Testis (tissue), 3 donors: Measurements from ENCODE around the gene ALK. TPM values are rescaled to one million over a fixed set of nuclear protein-coding genes. Genes with fewer than 3 reads are reported as not detected.

Experiments used
- DNase-seq: peaks from one replicate; pipeline ENCODE4 v3.0.0-alpha.2; 2019
- H3K27ac ChIP-seq, 2 donors: fragments of 200-600 bp; sonication (generic); one replicate each; pipeline ENCODE4 v1.5.1; 2019
- H3K27me3 ChIP-seq: fragments of 200-600 bp; sonication (generic); one replicate; pipeline ENCODE4 v1.5.1; 2019
- H3K36me3 ChIP-seq: fragments of 200-600 bp; sonication (generic); one replicate; pipeline ENCODE4 v1.5.1; 2017; ENCODE audit warnings: low read depth; ENCODE audit errors: missing control alignments
- H3K4me1 ChIP-seq: fragments of 200-600 bp; sonication (generic); one replicate; pipeline ENCODE4 v1.5.1; 2019
- H3K4me3 ChIP-seq, 2 donors: fragments of 200-600 bp; sonication (generic); one replicate each; pipeline ENCODE4 v1.5.1; 2017 to 2019
- H3K9me3 ChIP-seq: fragments of 200-600 bp; sonication (generic); one replicate; pipeline ENCODE4 v1.5.1; 2017
- CTCF ChIP-seq, 3 experiments: fragments of 450-650 bp in 2 of 3; fragments of 200-600 bp in 1 of 3; sonication (generic) in 1 of 3; IDR thresholded peaks; one replicate each; pipeline ENCODE4 v1.5.1; 2016 to 2019; ENCODE audit warnings: antibody characterized with exemption in 3 of 3, mild to moderate bottlenecking in 2 of 3, moderate library complexity in 1 of 3
- POLR2A ChIP-seq: fragments of 450-650 bp; IDR thresholded peaks from one replicate; pipeline ENCODE4 v1.6.1; 2017; ENCODE audit warnings: antibody characterized with exemption, mild to moderate bottlenecking, moderate library complexity
- WGBS, 2 donors: methylation state at CpG; one replicate each; pipeline ENCODE4 v1.1.5; 2018; 5-methylcytosine and 5-hydroxymethylcytosine counted together
- intact Hi-C: fragments of 100-400 bp; cut with DNase I; formaldehyde crosslinking; loops from one replicate; pipeline ENCODE4 v1.15.1; 2023; ENCODE audit warnings: low total_unique reads
- polyA plus RNA-seq: library from polyadenylated mRNA; stranded (reverse); fragments of 350-450 nt; fragmentation: Illumina TruSeq; extraction: RNeasy Lipid Tissue Mini Kit (QIAGEN cat#74804); gene quantifications from one replicate; pipeline ENCODE4 v1.2.3, GENCODE V29; 2014; ENCODE audit warnings: low read depth, low replicate concordance; ENCODE audit not compliant: insufficient read depth
- total RNA-seq, 2 donors: library from RNA; depleted of rRNA; stranded (reverse); fragments of >200 nt; gene quantifications; one replicate each; pipeline ENCODE4 v1.2.3, GENCODE V29; 2016

The ALK gene
- total and polyA plus RNA-seq, 3 donors from 2014 or later: 2.1 to 3.8 (median 3.8) TPM

- no peak for DNase-seq
- no peaks in the 10 kb centered on the region for H3K9me3 ChIP-seq
- H3K27me3 ChIP-seq: no peaks in the 10 kb centered on the region
- intact Hi-C loops: no loop called here
- WGBS, 2 donors: 71% methylated on average over 6 of the region's 6 CpGs
- peaks cover 8% of the 10 kb centered on the region for H3K4me1 ChIP-seq
- TF ChIP-seq POLR2A: no peak
- TF ChIP-seq CTCF (IDR thresholded peaks at IDR 0.05): no peak
- no peak overlapping the region for H3K4me3 ChIP-seq
- H3K27ac ChIP-seq: no peak overlapping the region
- no peaks in the 10 kb centered on the region for H3K36me3 ChIP-seq
These were observed 498.2 kb downstream of the ALK start for GRCh38 chr2:29423061-29423666.

DNA sequence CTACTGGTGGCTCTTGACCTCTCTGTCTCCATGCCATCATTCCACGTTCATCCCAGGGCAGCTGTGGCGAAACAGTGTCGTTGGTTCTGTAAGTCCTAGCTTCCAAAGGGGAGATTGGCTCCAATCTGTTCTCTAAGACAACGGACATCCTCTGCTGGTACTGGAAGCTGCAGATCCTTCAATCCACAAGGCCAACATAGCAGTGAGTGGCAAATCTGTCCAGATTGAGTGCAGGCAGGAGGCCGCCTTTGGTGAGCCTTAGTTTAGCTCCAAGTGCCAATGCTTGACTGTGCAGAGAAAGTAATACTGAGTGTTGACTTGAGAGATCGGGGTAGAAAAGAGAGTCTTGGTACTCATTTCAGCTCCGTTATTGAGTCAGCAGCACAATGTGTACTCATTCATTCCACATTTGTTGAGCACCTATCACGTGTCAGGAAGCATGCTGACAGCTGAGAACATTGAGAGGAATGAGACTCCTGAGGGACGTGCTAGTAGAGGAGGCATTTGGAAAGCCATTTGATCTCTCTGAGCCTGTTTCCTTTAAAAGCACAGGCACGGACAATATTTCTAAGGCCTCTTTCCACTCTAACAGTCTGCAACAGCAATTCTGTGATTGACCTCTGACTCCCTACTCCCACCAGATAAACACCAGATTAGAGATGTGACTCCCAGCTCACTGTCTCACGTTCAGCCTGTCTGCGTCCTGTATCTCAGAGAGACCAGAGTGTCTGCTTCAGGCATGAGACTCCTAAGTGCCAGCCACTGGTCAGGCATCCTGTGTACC lies 500.2 kb downstream of the ALK start:
- H3K4me1 ChIP-seq: peaks cover 8% of the 10 kb centered on the region
- no peak for DNase-seq
- no peak overlapping the region for H3K4me3 ChIP-seq
- no peaks in the 10 kb centered on the region for H3K36me3 ChIP-seq
- no peak overlapping the region for H3K27ac ChIP-seq
- intact Hi-C loops: no loop called here
- WGBS, 2 donors: 57 to 58% methylated on average over 12 of the region's 12 CpGs
- H3K9me3 ChIP-seq: no peaks in the 10 kb centered on the region
- no peaks in the 10 kb centered on the region for H3K27me3 ChIP-seq
- no peak for TF ChIP-seq CTCF (IDR thresholded peaks at IDR 0.05)
- TF ChIP-seq POLR2A: no peak

GRCh38 chr2:29420464-29420863 lies 500.9 kb downstream of the ALK start:
- Histone ChIP-seq H3K4me3 (no peak overlapping the region), H3K4me1 (peaks cover 8% of the 10 kb centered on the region), H3K27ac (no peak overlapping the region), H3K36me3 (no peaks in the 10 kb centered on the region), H3K9me3 (no peaks in the 10 kb centered on the region), H3K27me3 (no peaks in the 10 kb centered on the region)
- 72 to 75% methylated on average over 10 of the region's 10 CpGs for WGBS, 2 donors
- TF ChIP-seq POLR2A: no peak
- no peak for TF ChIP-seq CTCF (IDR thresholded peaks at IDR 0.05)
- no peak for DNase-seq
- intact Hi-C loops: no loop called here

DNA sequence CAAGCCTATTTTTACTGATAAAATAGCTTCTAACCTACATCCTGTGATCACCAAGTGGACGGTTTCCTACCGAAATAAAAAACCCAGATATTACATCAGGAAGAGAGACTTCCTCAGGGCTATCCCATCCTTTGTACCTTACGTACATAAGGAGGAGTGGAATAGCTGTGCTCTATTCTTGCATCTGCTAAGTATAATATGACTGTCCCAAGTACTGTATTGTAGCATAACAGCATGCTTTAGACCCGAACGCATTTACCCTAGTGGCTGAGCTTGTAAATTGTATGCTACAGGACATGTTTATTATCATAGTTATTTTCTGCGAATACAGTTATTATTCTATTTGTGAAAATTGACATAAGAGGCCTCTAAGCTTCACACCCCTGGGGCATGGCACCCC lies 503.8 kb downstream of the ALK start:
- intact Hi-C loops: no loop called here

More for the DNA sequence above, 503.8 kb downstream of the ALK start:
- Histone ChIP-seq H3K4me1 (peaks cover 8% of the 10 kb centered on the region), H3K4me3 (no peak overlapping the region), H3K36me3 (no peaks in the 10 kb centered on the region), H3K9me3 (no peaks in the 10 kb centered on the region), H3K27me3 (no peaks in the 10 kb centered on the region), H3K27ac (no peak overlapping the region)
- DNase-seq: no peak
- WGBS, 2 donors: 72 to 74% methylated on average over 6 of the region's 6 CpGs
- no peak for TF ChIP-seq CTCF (IDR thresholded peaks at IDR 0.05)
- no peak for TF ChIP-seq POLR2A
